PC-9 (cell line): Measurements from ENCODE around the gene AP2M1.

Experiments
- EZH2 ChIP-seq: fragments of 200-600 bp; sonication (generic); IDR thresholded peaks from 2 replicates; pipeline ENCODE4 v1.8.0; 2017; ENCODE audit warnings: antibody characterized with exemption, low read depth
- TF ChIP-seq, protein P1 (sequence below): fragments of 200-600 bp; sonication (generic); conservative IDR thresholded peaks from 2 replicates; pipeline ENCODE4 v1.6.1; 2017; ENCODE audit warnings: mixed run types, antibody characterized with exemption, mild to moderate bottlenecking, moderate library complexity

DNA sequence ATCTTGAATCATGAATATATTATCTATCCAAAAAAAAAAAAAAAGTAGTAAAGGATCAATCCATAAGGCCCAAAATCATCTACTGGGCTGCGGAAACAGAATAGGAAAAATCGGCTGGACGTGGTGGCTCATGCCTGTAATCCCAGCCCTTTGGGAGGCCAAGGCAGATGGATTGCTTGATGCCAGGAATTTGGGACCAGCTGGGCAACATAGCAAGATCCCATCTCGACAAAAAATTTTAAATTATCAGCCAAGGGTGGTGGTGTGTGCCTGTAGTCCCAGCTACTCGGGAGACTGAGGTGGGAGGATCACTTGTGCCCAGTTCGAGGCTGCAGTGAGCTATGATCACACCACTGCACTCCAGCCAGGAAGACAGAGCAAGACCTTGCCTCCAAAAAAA is 25.5 kb upstream of the AP2M1 start:
- TF ChIP-seq, protein P1, sequence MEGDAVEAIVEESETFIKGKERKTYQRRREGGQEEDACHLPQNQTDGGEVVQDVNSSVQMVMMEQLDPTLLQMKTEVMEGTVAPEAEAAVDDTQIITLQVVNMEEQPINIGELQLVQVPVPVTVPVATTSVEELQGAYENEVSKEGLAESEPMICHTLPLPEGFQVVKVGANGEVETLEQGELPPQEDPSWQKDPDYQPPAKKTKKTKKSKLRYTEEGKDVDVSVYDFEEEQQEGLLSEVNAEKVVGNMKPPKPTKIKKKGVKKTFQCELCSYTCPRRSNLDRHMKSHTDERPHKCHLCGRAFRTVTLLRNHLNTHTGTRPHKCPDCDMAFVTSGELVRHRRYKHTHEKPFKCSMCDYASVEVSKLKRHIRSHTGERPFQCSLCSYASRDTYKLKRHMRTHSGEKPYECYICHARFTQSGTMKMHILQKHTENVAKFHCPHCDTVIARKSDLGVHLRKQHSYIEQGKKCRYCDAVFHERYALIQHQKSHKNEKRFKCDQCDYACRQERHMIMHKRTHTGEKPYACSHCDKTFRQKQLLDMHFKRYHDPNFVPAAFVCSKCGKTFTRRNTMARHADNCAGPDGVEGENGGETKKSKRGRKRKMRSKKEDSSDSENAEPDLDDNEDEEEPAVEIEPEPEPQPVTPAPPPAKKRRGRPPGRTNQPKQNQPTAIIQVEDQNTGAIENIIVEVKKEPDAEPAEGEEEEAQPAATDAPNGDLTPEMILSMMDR: no peak
- TF ChIP-seq EZH2: no peak
